Measurements from ENCODE around the gene M1AP.

M1AP gene

DNA sequence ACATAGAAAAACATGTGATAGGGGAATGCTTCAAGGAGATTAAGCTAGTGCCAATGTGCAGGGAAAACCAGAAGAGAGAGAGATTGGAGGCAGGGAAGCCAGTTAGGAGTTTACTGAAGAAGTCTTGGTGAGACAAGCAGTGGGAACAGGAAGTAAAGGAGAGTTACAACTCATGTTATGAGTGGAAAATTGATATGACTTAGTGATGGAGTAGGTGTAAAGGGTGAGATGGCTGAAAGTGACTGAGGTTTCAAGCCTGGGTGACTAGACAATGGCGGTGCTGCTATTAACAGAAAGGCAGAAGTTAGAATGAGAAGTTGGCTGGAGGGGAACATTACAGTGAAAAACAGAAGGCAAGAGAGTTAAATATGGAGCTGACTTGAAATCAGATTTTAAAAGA lies 77.1 kb downstream of the M1AP start:
- TF ChIP-seq TAF1 (IDR thresholded peaks at IDR 0.05; ENCODE audit: borderline replicate concordance, insufficient read depth, low read length) (no peak), SIN3A (IDR thresholded peaks at IDR 0.05; ENCODE audit: borderline replicate concordance, insufficient read depth, low read length) (no peak), FOXP2 (optimal IDR thresholded peaks at IDR 0.05; ENCODE audit: borderline replicate concordance, extremely low read depth, extremely low read length, insufficient read depth) (no peak), POLR2AphosphoS5 (IDR thresholded peaks at IDR 0.05; ENCODE audit: low read depth, low read length) (no peak)
- TF ChIP-seq, protein P1, sequence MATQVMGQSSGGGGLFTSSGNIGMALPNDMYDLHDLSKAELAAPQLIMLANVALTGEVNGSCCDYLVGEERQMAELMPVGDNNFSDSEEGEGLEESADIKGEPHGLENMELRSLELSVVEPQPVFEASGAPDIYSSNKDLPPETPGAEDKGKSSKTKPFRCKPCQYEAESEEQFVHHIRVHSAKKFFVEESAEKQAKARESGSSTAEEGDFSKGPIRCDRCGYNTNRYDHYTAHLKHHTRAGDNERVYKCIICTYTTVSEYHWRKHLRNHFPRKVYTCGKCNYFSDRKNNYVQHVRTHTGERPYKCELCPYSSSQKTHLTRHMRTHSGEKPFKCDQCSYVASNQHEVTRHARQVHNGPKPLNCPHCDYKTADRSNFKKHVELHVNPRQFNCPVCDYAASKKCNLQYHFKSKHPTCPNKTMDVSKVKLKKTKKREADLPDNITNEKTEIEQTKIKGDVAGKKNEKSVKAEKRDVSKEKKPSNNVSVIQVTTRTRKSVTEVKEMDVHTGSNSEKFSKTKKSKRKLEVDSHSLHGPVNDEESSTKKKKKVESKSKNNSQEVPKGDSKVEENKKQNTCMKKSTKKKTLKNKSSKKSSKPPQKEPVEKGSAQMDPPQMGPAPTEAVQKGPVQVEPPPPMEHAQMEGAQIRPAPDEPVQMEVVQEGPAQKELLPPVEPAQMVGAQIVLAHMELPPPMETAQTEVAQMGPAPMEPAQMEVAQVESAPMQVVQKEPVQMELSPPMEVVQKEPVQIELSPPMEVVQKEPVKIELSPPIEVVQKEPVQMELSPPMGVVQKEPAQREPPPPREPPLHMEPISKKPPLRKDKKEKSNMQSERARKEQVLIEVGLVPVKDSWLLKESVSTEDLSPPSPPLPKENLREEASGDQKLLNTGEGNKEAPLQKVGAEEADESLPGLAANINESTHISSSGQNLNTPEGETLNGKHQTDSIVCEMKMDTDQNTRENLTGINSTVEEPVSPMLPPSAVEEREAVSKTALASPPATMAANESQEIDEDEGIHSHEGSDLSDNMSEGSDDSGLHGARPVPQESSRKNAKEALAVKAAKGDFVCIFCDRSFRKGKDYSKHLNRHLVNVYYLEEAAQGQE (IDR thresholded peaks at IDR 0.05; ENCODE audit: insufficient read depth in 1 of 2, low read depth in 2 of 2, low read length in 2 of 2) = no peak

DNA sequence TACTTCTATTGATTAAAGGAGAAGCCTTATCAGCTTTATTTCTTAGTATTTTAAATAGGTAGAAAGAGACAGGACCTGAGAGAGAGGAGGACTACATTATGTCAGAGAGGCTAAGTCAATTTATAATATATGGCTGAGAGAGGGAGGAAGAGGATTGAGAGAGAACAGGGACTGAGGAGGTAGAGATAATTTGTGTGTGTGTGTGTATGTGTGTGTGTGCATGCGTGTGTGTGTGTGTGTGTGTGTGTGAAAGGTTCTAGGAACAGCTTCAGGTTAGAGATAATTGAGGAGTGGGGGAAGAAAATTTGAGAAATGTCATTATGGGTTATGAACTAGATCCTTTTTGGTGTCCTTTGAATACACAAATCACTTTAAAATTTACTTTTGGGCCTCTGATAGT lies 78.4 kb downstream of the M1AP start:
- TF ChIP-seq TAF1 (IDR thresholded peaks at IDR 0.05; ENCODE audit: borderline replicate concordance, insufficient read depth, low read length) (no peak), SIN3A (IDR thresholded peaks at IDR 0.05; ENCODE audit: borderline replicate concordance, insufficient read depth, low read length) (no peak), POLR2AphosphoS5 (IDR thresholded peaks at IDR 0.05; ENCODE audit: low read depth, low read length) (no peak)
- TF ChIP-seq, protein P1 (IDR thresholded peaks at IDR 0.05; ENCODE audit: insufficient read depth in 1 of 2, low read depth in 2 of 2, low read length in 2 of 2) = no peak

DNA sequence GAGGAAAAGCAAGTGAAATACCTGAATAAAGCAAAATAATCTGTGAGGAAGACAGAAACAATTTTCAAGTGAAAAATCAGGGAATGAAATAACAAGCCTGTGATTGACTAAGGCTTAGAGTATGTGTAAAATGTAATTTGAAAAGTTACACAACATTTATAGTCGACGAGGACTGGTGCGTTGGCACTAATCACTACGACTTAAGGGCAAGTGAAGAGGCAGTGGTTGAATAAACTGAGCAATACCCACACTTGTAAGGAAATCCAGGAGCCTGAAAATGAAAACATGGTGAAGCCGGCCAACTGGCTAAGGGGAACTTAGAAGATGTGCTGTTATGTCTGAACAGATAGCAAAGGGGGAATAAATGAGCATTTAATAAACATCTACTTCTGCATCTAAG lies 80.2 kb downstream of the M1AP start:
- TF ChIP-seq TAF1 (IDR thresholded peaks at IDR 0.05; ENCODE audit: borderline replicate concordance, insufficient read depth, low read length) (no peak), FOXP2 (optimal IDR thresholded peaks at IDR 0.05; ENCODE audit: borderline replicate concordance, extremely low read depth, extremely low read length, insufficient read depth) (no peak), SIN3A (IDR thresholded peaks at IDR 0.05; ENCODE audit: borderline replicate concordance, insufficient read depth, low read length) (no peak), POLR2AphosphoS5 (IDR thresholded peaks at IDR 0.05; ENCODE audit: low read depth, low read length) (no peak)
- TF ChIP-seq, protein P1 (IDR thresholded peaks at IDR 0.05; ENCODE audit: insufficient read depth in 1 of 2, low read depth in 2 of 2, low read length in 2 of 2) = no peak

DNA sequence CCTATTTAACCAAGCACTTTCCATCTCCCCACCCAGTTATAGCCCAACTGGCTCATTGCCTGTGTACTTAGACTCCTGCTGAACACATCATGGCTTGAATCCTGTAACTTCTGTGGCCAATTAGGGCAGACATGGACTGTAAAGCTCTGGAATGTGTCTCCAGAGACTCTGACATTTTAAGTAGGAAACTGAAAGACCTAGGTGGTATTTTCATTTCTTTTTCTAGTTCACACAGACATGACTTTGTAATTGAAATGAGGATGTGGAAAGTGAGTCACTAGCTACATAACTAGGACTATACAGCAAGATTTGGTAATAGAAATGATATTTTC lies 81.4 kb downstream of the M1AP start:
- TF ChIP-seq TAF1 (IDR thresholded peaks at IDR 0.05; ENCODE audit: borderline replicate concordance, insufficient read depth, low read length) (no peak), SIN3A (IDR thresholded peaks at IDR 0.05; ENCODE audit: borderline replicate concordance, insufficient read depth, low read length) (no peak), POLR2AphosphoS5 (IDR thresholded peaks at IDR 0.05; ENCODE audit: low read depth, low read length) (no peak), FOXP2 (optimal IDR thresholded peaks at IDR 0.05; ENCODE audit: borderline replicate concordance, extremely low read depth, extremely low read length, insufficient read depth) (no peak)
- TF ChIP-seq, protein P1 (IDR thresholded peaks at IDR 0.05; ENCODE audit: insufficient read depth in 1 of 2, low read depth in 2 of 2, low read length in 2 of 2) = no peak

DNA sequence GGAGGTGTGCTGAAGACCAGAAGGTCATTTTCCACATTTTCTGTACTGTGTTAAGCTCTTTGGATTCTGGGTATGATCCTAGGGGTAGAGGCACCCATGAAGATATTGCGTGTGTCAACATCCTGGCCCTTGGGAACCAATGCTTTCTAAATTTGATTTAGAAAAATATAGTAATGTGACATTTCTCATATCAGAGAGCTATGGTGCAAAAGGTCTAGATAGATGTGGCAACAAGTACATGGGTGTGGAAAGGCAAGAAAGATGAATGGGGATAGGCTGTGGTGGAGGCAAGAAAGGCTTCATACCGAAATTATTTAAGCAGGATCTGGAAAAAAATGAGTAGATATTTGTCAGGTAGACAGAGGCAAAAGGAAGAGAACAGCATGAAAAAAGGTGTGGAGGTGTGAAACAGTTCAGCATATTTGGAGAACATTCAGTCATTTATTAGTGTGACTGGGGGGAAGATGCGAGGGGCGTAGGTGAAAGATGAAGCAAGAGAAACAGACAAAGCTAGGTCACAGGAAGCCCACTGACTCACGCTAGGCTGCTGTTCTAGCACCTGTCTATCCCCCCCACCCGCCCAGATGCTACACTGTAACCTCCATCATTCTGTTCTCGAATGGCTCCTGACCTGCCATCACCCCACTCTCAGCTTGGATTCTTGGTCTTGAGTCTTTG lies 81.9 kb downstream of the M1AP start:
- TF ChIP-seq FOXP2 (optimal IDR thresholded peaks at IDR 0.05; ENCODE audit: borderline replicate concordance, extremely low read depth, extremely low read length, insufficient read depth) (no peak), POLR2AphosphoS5 (IDR thresholded peaks at IDR 0.05; ENCODE audit: low read depth, low read length) (no peak), SIN3A (IDR thresholded peaks at IDR 0.05; ENCODE audit: borderline replicate concordance, insufficient read depth, low read length) (no peak), TAF1 (IDR thresholded peaks at IDR 0.05; ENCODE audit: borderline replicate concordance, insufficient read depth, low read length) (no peak)
- TF ChIP-seq, protein P1 (IDR thresholded peaks at IDR 0.05; ENCODE audit: insufficient read depth in 1 of 2, low read depth in 2 of 2, low read length in 2 of 2) = no peak
